ENCODE results near the gene ADARB2. TPM values are rescaled to one million over a fixed set of nuclear protein-coding genes. Genes with fewer than 3 reads are reported as not detected.

ADARB2 gene
- total and polyA plus RNA-seq, 2 experiments from 2014 or later, result 0.13 to 0.48 TPM

DNA sequence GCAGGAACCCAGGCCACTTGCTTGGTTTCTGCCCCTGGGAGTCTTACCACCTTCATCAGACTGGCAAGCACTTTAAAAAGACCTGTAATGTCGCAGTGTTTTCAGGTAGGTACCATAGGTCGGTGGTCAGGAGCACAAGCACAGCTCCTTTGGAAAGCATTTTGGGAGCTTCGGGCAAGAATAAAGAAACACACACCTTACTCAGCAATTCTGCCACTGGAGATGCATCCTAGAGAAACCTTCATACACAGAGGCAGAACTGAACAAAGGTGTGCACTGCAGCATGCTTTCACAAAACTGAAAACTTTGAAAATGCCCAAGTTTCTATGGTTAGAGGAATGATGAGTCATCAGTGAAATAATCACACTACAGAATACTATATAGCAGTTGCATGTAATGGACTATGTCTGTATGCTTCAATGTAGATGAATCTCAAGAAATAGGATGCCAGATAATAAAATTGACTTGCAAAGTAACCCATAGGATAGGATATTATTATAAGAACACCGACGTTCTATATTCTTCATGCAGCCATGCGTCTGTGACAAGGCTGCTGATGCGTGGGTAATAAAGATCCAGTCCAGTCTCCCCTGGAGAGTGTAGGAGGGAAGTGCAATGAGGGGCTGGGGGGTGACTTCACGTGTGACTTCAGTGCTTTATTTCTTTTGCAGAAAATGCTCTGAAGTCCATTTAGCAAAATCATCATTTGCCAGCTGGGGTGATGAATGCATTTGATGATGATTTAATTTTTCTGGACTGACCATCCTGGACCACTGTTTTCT lies 371.6 kb downstream of the ADARB2 start:
- DNase-seq (ENCODE audit: low spot score), result no peak
- H3K9me3 ChIP-seq (ENCODE audit: low read depth), result no peaks in the 10 kb centered on the region
- no peak overlapping the region for H3K27ac ChIP-seq
- no peaks in the 10 kb centered on the region for H4K20me1 ChIP-seq (ENCODE audit: insufficient read depth, poor library complexity, severe bottlenecking)
- TF ChIP-seq EZH2phosphoT487 (IDR thresholded peaks at IDR 0.05; ENCODE audit: low read depth, severe bottlenecking, unreplicated experiment) (no peak), EZH2 (IDR thresholded peaks at IDR 0.05; ENCODE audit: borderline replicate concordance) (no peak)
- TF ChIP-seq, protein P1, sequence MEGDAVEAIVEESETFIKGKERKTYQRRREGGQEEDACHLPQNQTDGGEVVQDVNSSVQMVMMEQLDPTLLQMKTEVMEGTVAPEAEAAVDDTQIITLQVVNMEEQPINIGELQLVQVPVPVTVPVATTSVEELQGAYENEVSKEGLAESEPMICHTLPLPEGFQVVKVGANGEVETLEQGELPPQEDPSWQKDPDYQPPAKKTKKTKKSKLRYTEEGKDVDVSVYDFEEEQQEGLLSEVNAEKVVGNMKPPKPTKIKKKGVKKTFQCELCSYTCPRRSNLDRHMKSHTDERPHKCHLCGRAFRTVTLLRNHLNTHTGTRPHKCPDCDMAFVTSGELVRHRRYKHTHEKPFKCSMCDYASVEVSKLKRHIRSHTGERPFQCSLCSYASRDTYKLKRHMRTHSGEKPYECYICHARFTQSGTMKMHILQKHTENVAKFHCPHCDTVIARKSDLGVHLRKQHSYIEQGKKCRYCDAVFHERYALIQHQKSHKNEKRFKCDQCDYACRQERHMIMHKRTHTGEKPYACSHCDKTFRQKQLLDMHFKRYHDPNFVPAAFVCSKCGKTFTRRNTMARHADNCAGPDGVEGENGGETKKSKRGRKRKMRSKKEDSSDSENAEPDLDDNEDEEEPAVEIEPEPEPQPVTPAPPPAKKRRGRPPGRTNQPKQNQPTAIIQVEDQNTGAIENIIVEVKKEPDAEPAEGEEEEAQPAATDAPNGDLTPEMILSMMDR (IDR thresholded peaks at IDR 0.05; ENCODE audit: poor library complexity), result no peak
- 78% methylated on average over 8 of the region's 8 CpGs for WGBS (ENCODE audit: low lambda C conversion rate, missing lambda C conversion rate)
- no peaks in the 10 kb centered on the region for H3K27me3 ChIP-seq
- no peaks in the 10 kb centered on the region for H3K36me3 ChIP-seq (replicated peaks; ENCODE audit: insufficient read depth, low read depth)
- H3K4me1 ChIP-seq (ENCODE audit: insufficient read depth), result no peaks in the 10 kb centered on the region
- no peaks in the 10 kb centered on the region for H3K79me2 ChIP-seq
- H2AFZ ChIP-seq, result no peak overlapping the region
- H3K4me3 ChIP-seq, result no peak overlapping the region
- H3K9me2 ChIP-seq (replicated peaks; ENCODE audit: insufficient read depth), result no peaks in the 10 kb centered on the region
- no peak overlapping the region for H3K4me2 ChIP-seq

DNA sequence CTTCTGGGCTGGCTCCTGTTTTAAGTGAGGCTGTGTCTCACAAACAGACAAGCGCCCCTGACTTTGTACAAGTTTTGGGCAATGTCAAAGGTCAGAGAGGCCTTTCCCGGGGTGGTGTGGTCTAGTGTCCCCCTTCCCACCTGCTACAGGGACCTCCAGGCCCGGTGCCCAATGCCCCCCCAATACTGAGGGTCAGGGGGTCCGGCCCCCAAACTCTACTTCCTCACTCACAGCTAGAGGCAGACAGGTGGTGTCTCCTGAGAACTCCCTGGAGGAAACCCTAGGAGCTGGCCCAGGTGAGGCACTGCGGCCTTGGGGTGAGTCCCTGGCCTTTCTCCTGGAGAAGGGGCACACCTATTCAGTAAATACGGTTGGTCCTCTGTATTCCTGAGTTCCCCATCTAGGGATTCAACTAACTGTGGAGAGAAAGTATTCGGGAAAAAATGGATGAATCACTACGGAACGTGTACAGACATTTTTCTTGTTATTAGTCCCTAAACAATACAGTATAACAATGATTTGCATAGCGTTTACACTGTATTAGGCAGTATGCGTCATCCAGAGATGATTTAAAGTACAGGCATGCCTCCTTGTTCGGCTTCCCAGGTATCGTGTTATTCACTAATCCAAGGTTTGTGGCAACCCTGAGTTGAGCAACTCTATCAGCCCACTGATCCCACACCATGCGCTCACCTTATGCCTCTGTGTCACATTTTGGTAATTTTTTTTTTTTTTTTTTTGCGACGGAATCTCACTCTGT lies 373.0 kb downstream of the ADARB2 start:
- no peaks in the 10 kb centered on the region for H3K79me2 ChIP-seq
- H2AFZ ChIP-seq, result no peak overlapping the region
- no peaks in the 10 kb centered on the region for H3K9me3 ChIP-seq (ENCODE audit: low read depth)
- no peak overlapping the region for H3K27ac ChIP-seq
- H3K27me3 ChIP-seq, result no peaks in the 10 kb centered on the region
- no peak overlapping the region for H3K4me2 ChIP-seq
- 92% methylated on average over 15 of the region's 16 CpGs for whole genome bisulfite sequencing (ENCODE audit: low lambda C conversion rate, missing lambda C conversion rate)
- no peaks in the 10 kb centered on the region for H3K9me2 ChIP-seq (replicated peaks; ENCODE audit: insufficient read depth)
- no peak for TF ChIP-seq EZH2 (IDR thresholded peaks at IDR 0.05; ENCODE audit: borderline replicate concordance)
- TF ChIP-seq EZH2phosphoT487 (IDR thresholded peaks at IDR 0.05; ENCODE audit: low read depth, severe bottlenecking, unreplicated experiment), result no peak
- TF ChIP-seq, protein P1 (IDR thresholded peaks at IDR 0.05; ENCODE audit: poor library complexity), result no peak
- DNase-seq (ENCODE audit: low spot score), result no peak
- H3K4me1 ChIP-seq (ENCODE audit: insufficient read depth), result no peaks in the 10 kb centered on the region
- H3K36me3 ChIP-seq (replicated peaks; ENCODE audit: insufficient read depth, low read depth), result no peaks in the 10 kb centered on the region
- no peak overlapping the region for H3K4me3 ChIP-seq
- H4K20me1 ChIP-seq (ENCODE audit: insufficient read depth, poor library complexity, severe bottlenecking), result no peaks in the 10 kb centered on the region

DNA sequence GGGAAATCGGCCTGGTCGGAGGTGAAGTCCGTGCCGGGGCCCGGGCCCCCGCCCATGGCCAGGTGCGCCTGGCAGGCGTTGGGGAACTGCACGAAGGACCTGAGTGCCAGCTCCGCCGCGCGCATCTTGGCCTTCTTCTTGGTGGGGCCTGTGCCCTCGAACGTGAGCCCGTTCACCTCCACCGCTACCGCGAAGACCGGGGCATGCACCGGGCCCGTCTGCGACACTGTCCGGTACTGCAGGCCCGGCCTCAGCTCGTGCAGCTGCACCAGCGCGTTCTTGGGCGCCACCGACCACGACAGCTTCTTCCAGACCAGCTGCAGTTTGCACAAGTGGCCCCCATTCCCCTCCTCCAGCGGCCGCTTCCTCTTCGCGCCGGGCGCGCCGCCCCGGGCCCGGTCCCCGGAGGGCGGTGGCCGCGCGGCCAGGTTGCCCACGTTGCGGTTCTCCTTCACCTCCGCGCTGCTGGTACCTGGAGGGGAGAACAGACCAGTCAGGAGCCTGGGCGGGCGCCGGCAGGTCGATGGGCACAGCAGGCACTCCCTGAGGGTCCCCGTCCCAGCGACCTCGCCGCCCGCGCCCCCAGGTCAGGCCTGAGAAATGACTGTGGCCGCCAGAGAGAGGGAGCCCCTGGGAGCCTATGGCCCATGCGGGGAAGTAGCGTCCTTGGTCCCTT lies 373.7 kb downstream of the ADARB2 start:
- Histone ChIP-seq H3K4me1 (ENCODE audit: insufficient read depth) (no peaks in the 10 kb centered on the region), H3K36me3 (replicated peaks; ENCODE audit: insufficient read depth, low read depth) (no peaks in the 10 kb centered on the region), H4K20me1 (ENCODE audit: insufficient read depth, poor library complexity, severe bottlenecking) (no peaks in the 10 kb centered on the region), H3K9me2 (replicated peaks; ENCODE audit: insufficient read depth) (no peaks in the 10 kb centered on the region), H3K27ac (no peak overlapping the region), H2AFZ (no peak overlapping the region), H3K27me3 (no peaks in the 10 kb centered on the region), H3K4me2 (no peak overlapping the region), H3K79me2 (no peaks in the 10 kb centered on the region), H3K4me3 (no peak overlapping the region), H3K9me3 (ENCODE audit: low read depth) (no peaks in the 10 kb centered on the region)
- TF ChIP-seq, protein P1 (IDR thresholded peaks at IDR 0.05; ENCODE audit: poor library complexity), result no peak
- TF ChIP-seq EZH2phosphoT487 (IDR thresholded peaks at IDR 0.05; ENCODE audit: low read depth, severe bottlenecking, unreplicated experiment), result no peak
- TF ChIP-seq EZH2 (IDR thresholded peaks at IDR 0.05; ENCODE audit: borderline replicate concordance), result no peak
- 99% methylated on average over 50 of the region's 63 CpGs for WGBS (ENCODE audit: low lambda C conversion rate, missing lambda C conversion rate)
- no peak for DNase-seq (ENCODE audit: low spot score)

All from hepatocyte (in vitro differentiated cells).